ENCODE measurements around the gene C4orf51.

DNA sequence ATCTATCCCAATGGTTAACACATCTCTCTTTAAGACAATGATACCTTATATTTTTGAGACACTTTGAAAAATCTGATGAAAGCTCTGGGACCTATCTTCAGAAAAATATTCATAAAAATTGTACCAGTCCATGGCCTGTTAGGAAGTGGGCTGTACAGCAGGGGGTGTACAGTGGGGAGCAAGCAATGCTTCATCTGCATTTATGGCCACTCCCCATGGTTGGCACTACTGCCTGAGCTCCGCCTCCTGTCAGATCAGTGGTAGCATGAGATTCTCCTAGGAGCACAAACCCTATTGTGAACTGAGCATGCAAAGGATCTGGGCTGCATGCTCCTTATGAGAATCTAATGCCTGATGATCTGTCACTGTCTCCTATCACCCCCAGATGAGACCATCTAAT lies 42.6 kb downstream of the C4orf51 start:
- TF ChIP-seq CTCF (IDR thresholded peaks at IDR 0.05) (no peak), POLR2A (IDR thresholded peaks at IDR 0.05) (no peak), POLR2AphosphoS5 (IDR thresholded peaks at IDR 0.05) (no peak), EP300 (IDR thresholded peaks at IDR 0.05) (no peak)
